Measurements from ENCODE around the gene CHRDL1. TPM values are rescaled to one million over a fixed set of nuclear protein-coding genes. Genes with fewer than 3 reads are reported as not detected.

CHRDL1 gene
- total and polyA plus RNA-seq, 2 donors (not counting 3 experiments of a cell fraction or from before 2014, with no cell fraction given), result not detected

DNA sequence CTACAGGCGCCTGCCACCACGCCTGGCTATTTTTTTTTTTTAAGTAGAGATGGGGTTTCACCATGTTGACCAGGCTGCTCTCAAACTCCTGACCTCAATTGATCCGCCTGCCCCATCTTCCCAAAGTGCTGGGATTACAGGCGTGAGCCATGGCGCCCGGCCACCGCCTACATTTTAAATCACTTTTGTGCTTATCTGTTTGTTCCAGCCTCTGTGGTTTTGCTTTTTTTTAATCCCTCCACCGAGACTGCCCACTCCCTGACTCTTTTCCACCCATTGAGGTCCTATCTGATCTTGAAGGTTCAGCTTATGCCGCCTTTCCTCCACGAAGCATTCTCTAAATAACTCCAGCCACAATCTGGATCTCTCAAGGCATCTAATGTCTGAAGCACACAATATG is 73.5 kb downstream of the CHRDL1 start:
- POLR2A ChIA-PET, result no interaction called here
- dilution Hi-C loops (cut with MboI; ENCODE audit: extremely low pct_ligation_motif_present, low sequenced_read_pairs), result no loop called here
- FAIRE-seq, result peak; percentile 24

More for the DNA sequence above, 73.5 kb downstream of the CHRDL1 start:
- Histone ChIP-seq H3K4me1 (ENCODE audit: control insufficient read depth, extremely low read depth, insufficient read depth, low read length) (no peaks in the 10 kb centered on the region), H3K27me3 (ENCODE audit: control insufficient read depth in 2 of 2, insufficient read depth in 2 of 2, low read length in 2 of 2) (no peaks in the 10 kb centered on the region), H2AFZ (ENCODE audit: low read depth, low read length) (no peak overlapping the region), H4K20me1 (replicated peaks; ENCODE audit: control insufficient read depth, extremely low read depth, insufficient read depth, low read length) (no peaks in the 10 kb centered on the region), H3K79me2 (ENCODE audit: control insufficient read depth, insufficient read depth, low read length) (no peaks in the 10 kb centered on the region), H3K9me3 (replicated peaks; ENCODE audit: control insufficient read depth, insufficient read depth, low read length) (no peaks in the 10 kb centered on the region), H3K4me3 (replicated peaks in 1 of 3; ENCODE audit: insufficient read depth in 1 of 3, low read depth in 1 of 3, low read length in 3 of 3) (no peak overlapping the region), H3K9me1 (replicated peaks; ENCODE audit: control insufficient read depth, extremely low read depth, insufficient read depth, low read length) (no peaks in the 10 kb centered on the region), H3K36me3 (ENCODE audit: control insufficient read depth in 2 of 2, extremely low read depth in 1 of 2, insufficient read depth in 2 of 2, low read length in 2 of 2) (no peaks in the 10 kb centered on the region), H3K27ac (ENCODE audit: insufficient read depth, low read depth, low read length) (no peak overlapping the region), H3K9ac (replicated peaks; ENCODE audit: extremely low read depth, insufficient read depth, low read length) (no peak overlapping the region), H3K4me2 (ENCODE audit: insufficient read depth, low read length) (no peak overlapping the region)
- intact Hi-C loops (cut with micrococcal nuclease), result no loop called here
- no peak for DNase-seq (ENCODE audit: low read depth, low spot score)
- TF ChIP-seq EZH2 (IDR thresholded peaks at IDR 0.05; ENCODE audit: borderline replicate concordance, low read depth, low read length, severe bottlenecking) (no peak), POLR2AphosphoS5 (IDR thresholded peaks at IDR 0.05; ENCODE audit: insufficient read depth, low read depth, low read length) (no peak), MYC (IDR thresholded peaks at IDR 0.05; ENCODE audit: low read depth, low read length) (no peak), GATA2 (IDR thresholded peaks at IDR 0.05; ENCODE audit: insufficient read depth, insufficient read length, low read depth, low read length) (no peak), JUN (IDR thresholded peaks at IDR 0.05; ENCODE audit: borderline replicate concordance, insufficient read depth, insufficient read length, low read depth) (no peak), POLR2A (IDR thresholded peaks at IDR 0.05; ENCODE audit: low read depth, low read length) (no peak), FOS (IDR thresholded peaks at IDR 0.05; ENCODE audit: borderline replicate concordance, insufficient read depth, low read length) (no peak)
- TF ChIP-seq, protein P1, sequence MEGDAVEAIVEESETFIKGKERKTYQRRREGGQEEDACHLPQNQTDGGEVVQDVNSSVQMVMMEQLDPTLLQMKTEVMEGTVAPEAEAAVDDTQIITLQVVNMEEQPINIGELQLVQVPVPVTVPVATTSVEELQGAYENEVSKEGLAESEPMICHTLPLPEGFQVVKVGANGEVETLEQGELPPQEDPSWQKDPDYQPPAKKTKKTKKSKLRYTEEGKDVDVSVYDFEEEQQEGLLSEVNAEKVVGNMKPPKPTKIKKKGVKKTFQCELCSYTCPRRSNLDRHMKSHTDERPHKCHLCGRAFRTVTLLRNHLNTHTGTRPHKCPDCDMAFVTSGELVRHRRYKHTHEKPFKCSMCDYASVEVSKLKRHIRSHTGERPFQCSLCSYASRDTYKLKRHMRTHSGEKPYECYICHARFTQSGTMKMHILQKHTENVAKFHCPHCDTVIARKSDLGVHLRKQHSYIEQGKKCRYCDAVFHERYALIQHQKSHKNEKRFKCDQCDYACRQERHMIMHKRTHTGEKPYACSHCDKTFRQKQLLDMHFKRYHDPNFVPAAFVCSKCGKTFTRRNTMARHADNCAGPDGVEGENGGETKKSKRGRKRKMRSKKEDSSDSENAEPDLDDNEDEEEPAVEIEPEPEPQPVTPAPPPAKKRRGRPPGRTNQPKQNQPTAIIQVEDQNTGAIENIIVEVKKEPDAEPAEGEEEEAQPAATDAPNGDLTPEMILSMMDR (IDR thresholded peaks at IDR 0.05; ENCODE audit: extremely low read depth in 1 of 2, insufficient read depth in 1 of 2, low read depth in 1 of 2, low read length in 2 of 2), result no peak
- TF ChIP-seq, protein P2, sequence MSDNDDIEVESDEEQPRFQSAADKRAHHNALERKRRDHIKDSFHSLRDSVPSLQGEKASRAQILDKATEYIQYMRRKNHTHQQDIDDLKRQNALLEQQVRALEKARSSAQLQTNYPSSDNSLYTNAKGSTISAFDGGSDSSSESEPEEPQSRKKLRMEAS (IDR thresholded peaks at IDR 0.05; ENCODE audit: insufficient read depth, insufficient read length), result no peak
- BruUV-seq (replicated peaks), result no TSS peak
- CTCF ChIA-PET, result no interaction called here

Data from endothelial cell of umbilical vein (primary cell).